Epithelial cell of proximal tubule (primary cell): Measurements from ENCODE around the gene LBX1. TPM values are rescaled to one million over a fixed set of nuclear protein-coding genes. Genes with fewer than 3 reads are reported as not detected.
"Not testable (repeated sequence)": the region's sequence is repeated elsewhere in the genome, so short reads cannot be mapped to it uniquely, and the experiment has no call there.

Source experiments
- DNase-seq: peaks from one replicate; pipeline ENCODE4 v3.0.0-alpha.2; 2011; ENCODE audit warnings: low read depth
- H3K4me3 ChIP-seq: 2 replicates; pipeline ENCODE4 v1.5.1; 2011; ENCODE audit warnings: low read depth, mild to moderate bottlenecking, low read length
- total RNA-seq: library from RNA; depleted of rRNA; stranded (reverse); fragments of >200 nt; gene quantifications from 2 replicates; pipeline ENCODE4 v1.2.3, GENCODE V29; 2015
- TF ChIP-seq, protein P1 (sequence below): conservative IDR thresholded peaks from 2 replicates; pipeline ENCODE4 v1.5.1; 2012; ENCODE audit warnings: low read depth, mild to moderate bottlenecking, low read length

The LBX1 gene
- total RNA-seq, 1 donor from 2014 or later = not detected

DNA sequence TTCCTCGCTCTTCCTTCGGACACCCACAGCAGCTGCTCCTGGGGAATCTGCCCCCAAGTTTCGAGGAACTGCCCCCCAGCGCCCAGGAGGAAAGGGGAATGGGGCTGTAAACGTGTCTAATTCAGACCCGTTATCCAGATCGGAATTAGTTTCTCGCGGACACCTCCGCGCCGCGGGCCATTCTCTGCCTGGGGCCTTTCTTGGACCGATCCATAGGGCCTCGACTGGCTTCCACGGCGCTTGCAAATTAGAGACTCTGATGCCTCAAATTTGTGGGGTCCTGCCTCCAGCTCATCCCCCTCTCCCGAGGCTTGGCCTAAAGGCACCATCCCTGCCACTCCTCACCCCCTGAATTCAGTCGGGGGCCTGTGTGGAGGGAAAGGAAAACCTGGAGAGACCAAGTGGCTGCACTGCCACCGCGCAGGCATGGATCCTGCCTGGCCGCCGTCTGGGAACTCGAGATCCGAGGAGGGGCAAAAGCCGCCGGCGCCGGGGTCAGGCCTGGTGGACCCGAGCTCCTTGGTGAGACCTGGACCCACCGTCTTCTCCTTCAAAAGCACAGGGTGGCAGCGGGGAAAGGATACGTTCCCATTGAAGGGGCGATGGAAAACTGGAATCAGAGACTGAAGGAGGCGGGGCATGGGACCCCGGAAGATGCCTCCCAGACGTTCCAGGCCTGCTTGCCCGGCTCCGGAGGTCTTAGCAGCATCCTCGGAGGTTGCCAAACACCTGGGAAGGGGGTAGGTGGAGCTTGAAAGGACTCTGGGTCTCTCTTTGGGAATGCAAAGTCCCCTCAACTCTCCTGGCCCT, 13.7 kb downstream of the LBX1 start:
- TF ChIP-seq, protein P1, sequence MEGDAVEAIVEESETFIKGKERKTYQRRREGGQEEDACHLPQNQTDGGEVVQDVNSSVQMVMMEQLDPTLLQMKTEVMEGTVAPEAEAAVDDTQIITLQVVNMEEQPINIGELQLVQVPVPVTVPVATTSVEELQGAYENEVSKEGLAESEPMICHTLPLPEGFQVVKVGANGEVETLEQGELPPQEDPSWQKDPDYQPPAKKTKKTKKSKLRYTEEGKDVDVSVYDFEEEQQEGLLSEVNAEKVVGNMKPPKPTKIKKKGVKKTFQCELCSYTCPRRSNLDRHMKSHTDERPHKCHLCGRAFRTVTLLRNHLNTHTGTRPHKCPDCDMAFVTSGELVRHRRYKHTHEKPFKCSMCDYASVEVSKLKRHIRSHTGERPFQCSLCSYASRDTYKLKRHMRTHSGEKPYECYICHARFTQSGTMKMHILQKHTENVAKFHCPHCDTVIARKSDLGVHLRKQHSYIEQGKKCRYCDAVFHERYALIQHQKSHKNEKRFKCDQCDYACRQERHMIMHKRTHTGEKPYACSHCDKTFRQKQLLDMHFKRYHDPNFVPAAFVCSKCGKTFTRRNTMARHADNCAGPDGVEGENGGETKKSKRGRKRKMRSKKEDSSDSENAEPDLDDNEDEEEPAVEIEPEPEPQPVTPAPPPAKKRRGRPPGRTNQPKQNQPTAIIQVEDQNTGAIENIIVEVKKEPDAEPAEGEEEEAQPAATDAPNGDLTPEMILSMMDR = no peak
- no peak overlapping the region for H3K4me3 ChIP-seq
- no peak for DNase-seq

DNA sequence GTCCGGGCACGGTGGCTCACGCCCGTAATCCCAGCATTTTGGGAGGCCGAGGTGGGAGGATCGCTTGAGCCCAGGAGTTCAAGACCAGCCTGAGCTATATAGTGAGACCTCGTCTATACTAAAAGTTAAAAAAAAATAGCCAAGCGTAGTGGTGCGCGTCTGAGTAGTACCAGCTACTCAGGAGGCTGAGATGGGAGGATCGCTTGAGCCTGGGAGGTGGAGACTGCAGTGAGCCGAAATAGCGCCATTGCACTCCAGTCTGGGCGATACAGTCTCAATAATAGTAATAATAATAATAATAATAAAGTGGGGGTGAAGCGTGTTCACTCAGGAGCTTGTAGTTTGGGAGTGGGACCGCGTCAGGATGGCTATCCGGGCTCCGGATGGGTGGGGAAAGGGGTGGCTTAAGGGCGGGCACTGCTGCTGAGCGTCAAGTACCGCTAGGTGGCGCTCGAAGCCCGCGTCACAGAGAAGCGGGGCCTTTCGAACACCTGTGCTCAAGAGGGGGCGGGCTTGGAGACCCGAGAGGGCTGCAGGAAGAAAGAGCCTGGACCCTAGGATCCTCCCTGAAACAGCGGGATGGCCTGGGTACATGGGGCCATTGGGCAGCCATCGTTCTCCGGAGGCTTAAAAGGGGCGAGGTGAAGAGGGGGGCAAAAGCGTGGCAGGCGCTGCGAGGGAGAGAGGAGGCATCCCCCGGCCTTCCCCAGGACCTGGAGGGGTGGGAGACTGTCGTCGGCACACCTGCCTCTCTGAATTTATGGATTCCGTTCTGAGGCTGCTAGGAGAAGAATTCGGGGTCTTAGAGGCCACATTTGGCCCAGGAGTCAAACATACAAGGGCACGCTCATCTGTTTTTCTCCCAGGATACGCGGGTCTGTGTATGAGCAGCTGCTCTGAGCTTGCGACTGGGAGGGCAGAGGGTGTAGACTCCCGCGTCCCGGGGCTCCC, 14.5 kb downstream of the LBX1 start:
- TF ChIP-seq, protein P1 = peak; percentile 87
- DNase-seq = no peak
- H3K4me3 ChIP-seq = no peak overlapping the region

DNA sequence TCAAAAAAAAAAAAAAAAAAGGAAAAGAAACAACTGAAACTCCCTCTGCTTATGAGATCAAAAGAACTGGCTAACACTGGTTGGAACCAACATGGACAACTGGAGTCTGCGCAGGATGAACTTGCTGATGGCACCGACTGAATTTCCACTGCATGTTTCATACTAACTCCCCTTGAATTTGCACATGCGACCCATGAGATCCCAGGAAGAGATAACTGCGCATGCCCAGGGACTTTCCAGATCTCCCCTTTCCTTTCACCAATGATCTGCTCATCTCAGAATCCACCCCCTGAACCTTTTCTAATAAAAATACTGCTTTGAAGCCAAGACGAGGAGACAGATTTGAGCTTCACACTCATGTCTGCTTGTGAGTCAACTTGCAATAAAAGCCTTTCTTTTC, 20.7 kb downstream of the LBX1 start:
- DNase-seq = no peak
- H3K4me3 ChIP-seq = no peak overlapping the region
- TF ChIP-seq, protein P1 = no peak

DNA sequence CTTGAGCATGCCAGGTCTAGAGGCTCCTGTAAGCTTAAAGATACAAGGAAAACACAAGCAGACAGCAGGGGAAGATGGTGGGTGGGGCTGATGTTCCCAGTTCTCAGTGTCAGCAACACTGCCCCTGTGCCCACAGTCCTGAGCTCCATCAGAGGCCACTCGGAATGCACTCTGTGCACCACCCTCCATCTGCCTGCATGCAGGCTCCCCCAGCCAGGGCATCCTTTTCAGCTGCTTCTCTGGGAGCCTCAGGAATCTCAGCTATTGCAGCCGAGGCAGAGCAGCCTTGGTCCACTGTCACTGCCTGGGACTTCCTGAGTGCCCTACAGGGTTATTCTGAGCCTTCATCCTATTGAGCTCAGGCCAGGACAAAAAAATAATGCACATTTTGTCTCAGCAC, 22.2 kb downstream of the LBX1 start:
- no peak overlapping the region for H3K4me3 ChIP-seq
- TF ChIP-seq, protein P1 = no peak
- no peak for DNase-seq

DNA sequence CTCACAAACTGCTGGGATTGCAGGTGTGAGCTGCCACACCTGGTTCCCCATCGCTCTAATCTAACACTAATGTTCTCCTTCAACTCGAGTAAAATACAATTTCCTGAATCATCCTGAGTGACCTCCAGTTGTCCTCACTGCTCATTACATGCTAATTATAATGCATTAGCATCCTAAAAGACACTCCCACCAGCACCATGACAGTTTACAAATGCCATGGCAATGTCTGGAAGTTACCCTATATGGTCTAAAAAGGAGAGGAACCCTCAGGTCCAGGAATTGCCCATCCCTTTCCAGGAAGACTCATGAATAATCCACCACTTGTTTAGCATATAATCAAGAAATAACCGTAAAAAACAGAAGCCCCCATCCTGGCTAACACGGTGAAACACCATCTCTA, 26.6 kb downstream of the LBX1 start:
- DNase-seq, H3K4me3 ChIP-seq: not testable (repeated sequence)

DNA sequence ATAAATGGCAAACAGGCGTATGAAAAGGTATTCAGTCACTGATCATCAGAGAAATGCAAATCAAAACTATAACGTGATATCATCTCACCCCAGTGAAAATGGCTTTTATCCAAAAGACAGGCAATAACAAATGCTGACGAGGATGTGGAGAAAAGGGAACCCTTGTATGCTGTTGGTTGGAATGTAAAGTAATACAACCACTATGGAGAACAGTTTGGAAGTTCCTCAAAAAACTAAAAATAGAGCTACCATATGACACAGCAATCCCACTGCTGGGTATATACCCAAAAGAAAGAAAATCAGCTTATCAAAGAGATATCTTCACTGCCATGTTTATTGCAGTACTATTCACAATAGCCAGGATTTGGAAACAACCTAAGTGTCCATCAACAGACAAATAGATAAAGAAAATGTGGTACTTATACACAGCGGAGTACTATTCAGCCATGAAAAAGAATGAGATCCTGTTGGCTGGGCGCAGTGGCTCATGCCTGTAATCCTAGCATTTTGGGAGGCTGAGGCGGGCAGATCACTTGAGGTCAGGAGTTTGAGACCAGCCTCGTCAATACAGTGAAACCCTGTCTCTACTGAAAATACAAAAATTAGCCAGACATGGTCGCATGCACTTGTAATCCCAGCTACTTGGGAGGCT, 30.8 kb downstream of the LBX1 start:
- DNase-seq, H3K4me3 ChIP-seq: not testable (repeated sequence)

DNA sequence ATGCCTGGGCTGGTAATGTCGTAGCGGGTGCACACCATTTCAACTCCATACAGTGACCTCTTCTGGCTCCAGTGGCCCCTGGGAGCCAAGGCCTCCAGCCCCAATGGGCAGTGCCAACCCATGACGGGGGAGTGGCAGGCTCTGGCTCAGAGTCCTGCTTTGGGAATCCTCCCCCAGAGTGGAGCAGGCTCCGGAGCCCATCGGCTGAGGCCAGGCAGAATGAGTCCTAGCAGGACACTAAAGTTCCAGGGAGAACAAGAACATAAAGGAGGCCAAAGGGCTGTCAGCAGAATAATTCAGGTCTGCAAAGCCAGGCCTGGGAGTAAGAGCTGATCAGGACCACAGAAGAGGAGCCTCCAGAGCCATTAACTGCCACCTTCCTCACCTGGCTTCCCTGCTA, 33.3 kb downstream of the LBX1 start:
- DNase-seq = no peak
- TF ChIP-seq, protein P1 = no peak
- no peak overlapping the region for H3K4me3 ChIP-seq
